Loucy (cell line): ENCODE data around the gene OGG1.
A peak's percentile ranks its signal among the peaks of the same experiment; 100 is the strongest.

Source experiments
- H2AFZ ChIP-seq: fragments of 200-600 bp; sonication (generic); 2 replicates; pipeline ENCODE4 v1.6.0; 2016; ENCODE audit warnings: antibody characterized with exemption, mild to moderate bottlenecking, low read length, moderate library complexity
- H3F3A ChIP-seq: fragments of 200-600 bp; 2 replicates; pipeline ENCODE4 v1.6.0; 2016; ENCODE audit warnings: antibody characterized with exemption, low read depth, mild to moderate bottlenecking
- H3K27me3 ChIP-seq: fragments of 200-600 bp; sonication (generic); 2 replicates; pipeline ENCODE4 v1.6.1; 2014; ENCODE audit warnings: low read length, mild to moderate bottlenecking; ENCODE audit not compliant: insufficient read depth, poor library complexity, severe bottlenecking
- H3K36me3 ChIP-seq: fragments of 200-600 bp; sonication (generic); 2 replicates; pipeline ENCODE4 v1.6.1; 2016; ENCODE audit warnings: low read length; ENCODE audit not compliant: insufficient read depth
- H3K4me1 ChIP-seq: fragments of 200-600 bp; sonication (generic); 2 replicates; pipeline ENCODE4 v1.5.1; 2014; ENCODE audit warnings: low read length, mild to moderate bottlenecking; ENCODE audit not compliant: insufficient read depth, poor library complexity, severe bottlenecking
- H3K4me2 ChIP-seq: fragments of 200-600 bp; sonication (generic); 2 replicates; pipeline ENCODE4 v1.6.0; 2014; ENCODE audit warnings: antibody characterized with exemption, low read length, low read depth, mild to moderate bottlenecking; ENCODE audit not compliant: poor library complexity, severe bottlenecking
- H3K4me3 ChIP-seq: fragments of 200-600 bp; sonication (generic); 2 replicates; pipeline ENCODE4 v1.5.1; 2014; ENCODE audit warnings: low read length, mild to moderate bottlenecking, mixed read lengths; ENCODE audit not compliant: poor library complexity, severe bottlenecking
- H3K79me2 ChIP-seq: fragments of 200-600 bp; sonication (generic); 2 replicates; pipeline ENCODE4 v1.6.1; 2014; ENCODE audit warnings: low read length; ENCODE audit not compliant: insufficient read depth
- H3K9ac ChIP-seq: fragments of 200-600 bp; sonication (generic); 2 replicates; pipeline ENCODE4 v1.6.0; 2014; ENCODE audit warnings: mild to moderate bottlenecking, low read depth, low read length, moderate library complexity; ENCODE audit not compliant: poor library complexity, severe bottlenecking
- H3K9me2 ChIP-seq: fragments of 200-600 bp; sonication (generic); replicated peaks from 2 replicates; pipeline ENCODE4 v1.6.1; 2016; ENCODE audit warnings: low read depth, low read length, mixed read lengths
- H3K9me3 ChIP-seq: fragments of 200-600 bp; sonication (generic); 2 replicates; pipeline ENCODE4 v1.6.1; 2014; ENCODE audit warnings: mild to moderate bottlenecking, antibody characterized with exemption, low read length, low read depth; ENCODE audit not compliant: insufficient read depth
- H4K20me1 ChIP-seq: fragments of 200-600 bp; sonication (generic); 2 replicates; pipeline ENCODE4 v1.6.0; 2014; ENCODE audit warnings: antibody characterized with exemption, low read length, mild to moderate bottlenecking; ENCODE audit not compliant: insufficient read depth, poor library complexity, severe bottlenecking
- EZH2phosphoT487 ChIP-seq: fragments of 200-600 bp; IDR thresholded peaks from 2 replicates; pipeline ENCODE4 v1.6.1; 2018; ENCODE audit warnings: antibody characterized with exemption, mild to moderate bottlenecking, moderate library complexity, borderline replicate concordance
- TF ChIP-seq, protein P1 (sequence below): fragments of 200-600 bp; sonication (generic); conservative IDR thresholded peaks from 2 replicates; pipeline ENCODE4 v1.5.1; 2014; ENCODE audit warnings: mild to moderate bottlenecking, antibody characterized with exemption, low read length

Gene OGG1

DNA sequence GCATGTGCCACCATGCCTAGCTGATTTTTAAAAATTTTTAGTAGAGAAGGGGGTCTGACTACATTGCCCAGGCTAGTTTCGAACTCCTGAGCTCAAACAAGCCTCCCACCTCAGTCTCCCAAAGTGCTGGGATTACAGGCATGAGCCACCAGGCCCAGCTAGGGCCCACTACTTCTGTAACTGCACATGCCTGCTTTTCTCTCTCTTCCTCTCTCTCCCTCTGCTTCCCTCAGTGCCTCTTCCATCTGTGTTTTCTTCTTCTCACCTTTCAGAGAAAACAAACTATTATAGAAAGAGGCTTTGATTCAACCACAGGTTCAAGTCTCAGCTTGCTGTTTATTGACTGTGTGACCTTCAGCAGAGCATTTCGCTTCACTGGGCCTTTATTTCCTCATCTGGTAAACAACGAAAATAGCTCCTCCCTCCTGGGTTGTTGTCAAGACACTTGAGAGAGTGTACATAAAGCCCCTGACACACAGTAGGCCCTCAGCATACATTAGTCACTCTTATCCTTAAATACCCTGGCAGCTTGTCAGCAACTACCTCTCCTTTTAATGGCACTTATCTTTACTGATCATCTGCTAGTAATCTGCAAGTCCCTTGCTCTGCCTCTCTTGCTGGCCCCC lies 32.3 kb downstream of the OGG1 start:
- Histone ChIP-seq H3F3A (peaks cover 13% of the 10 kb centered on the region), H3K27me3 (no peaks in the 10 kb centered on the region), H2AFZ (no peak overlapping the region), H3K4me2 (peak overlapping the region; percentile 92), H3K4me1 (peaks cover 63% of the 10 kb centered on the region), H3K36me3 (peaks cover 3% of the 10 kb centered on the region; the same call in 1 of the 2 replicates), H3K4me3 (peak overlapping the region; percentile 17), H3K9ac (peak overlapping the region; percentile 75), H4K20me1 (no peaks in the 10 kb centered on the region), H3K79me2 (peaks cover 4% of the 10 kb centered on the region; the same call in 1 of the 2 replicates), H3K9me3 (no peaks in the 10 kb centered on the region), H3K9me2 (no peaks in the 10 kb centered on the region)
- TF ChIP-seq EZH2phosphoT487: no peak
- TF ChIP-seq, protein P1, sequence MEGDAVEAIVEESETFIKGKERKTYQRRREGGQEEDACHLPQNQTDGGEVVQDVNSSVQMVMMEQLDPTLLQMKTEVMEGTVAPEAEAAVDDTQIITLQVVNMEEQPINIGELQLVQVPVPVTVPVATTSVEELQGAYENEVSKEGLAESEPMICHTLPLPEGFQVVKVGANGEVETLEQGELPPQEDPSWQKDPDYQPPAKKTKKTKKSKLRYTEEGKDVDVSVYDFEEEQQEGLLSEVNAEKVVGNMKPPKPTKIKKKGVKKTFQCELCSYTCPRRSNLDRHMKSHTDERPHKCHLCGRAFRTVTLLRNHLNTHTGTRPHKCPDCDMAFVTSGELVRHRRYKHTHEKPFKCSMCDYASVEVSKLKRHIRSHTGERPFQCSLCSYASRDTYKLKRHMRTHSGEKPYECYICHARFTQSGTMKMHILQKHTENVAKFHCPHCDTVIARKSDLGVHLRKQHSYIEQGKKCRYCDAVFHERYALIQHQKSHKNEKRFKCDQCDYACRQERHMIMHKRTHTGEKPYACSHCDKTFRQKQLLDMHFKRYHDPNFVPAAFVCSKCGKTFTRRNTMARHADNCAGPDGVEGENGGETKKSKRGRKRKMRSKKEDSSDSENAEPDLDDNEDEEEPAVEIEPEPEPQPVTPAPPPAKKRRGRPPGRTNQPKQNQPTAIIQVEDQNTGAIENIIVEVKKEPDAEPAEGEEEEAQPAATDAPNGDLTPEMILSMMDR: no peak

DNA sequence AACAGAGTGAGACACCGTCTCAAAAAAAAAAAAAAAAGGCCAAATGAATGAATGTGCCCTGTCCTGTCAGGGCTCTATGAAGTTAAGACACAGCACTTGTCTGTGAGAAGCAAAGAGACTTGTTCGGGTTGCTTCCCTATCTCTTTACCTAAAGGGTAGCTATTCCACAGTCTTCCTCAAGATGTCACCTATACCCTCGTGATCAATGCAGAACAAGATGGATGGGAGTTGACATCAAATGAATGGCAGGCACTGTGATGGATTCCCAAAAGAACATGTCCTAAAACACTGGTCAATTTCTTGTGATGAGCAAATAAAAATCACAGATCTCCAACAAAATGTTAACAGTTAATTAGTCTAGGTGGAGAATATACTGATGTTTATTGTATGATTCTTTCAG lies 33.0 kb downstream of the OGG1 start:
- H3K4me1 ChIP-seq: peaks cover 56% of the 10 kb centered on the region
- peaks cover 13% of the 10 kb centered on the region for H3F3A ChIP-seq
- TF ChIP-seq EZH2phosphoT487: no peak
- TF ChIP-seq, protein P1: peak; percentile 65
- H3K4me2 ChIP-seq: peak overlapping the region; percentile 92
- peak overlapping the region; percentile 75 for H3K9ac ChIP-seq
- H3K9me3 ChIP-seq: no peaks in the 10 kb centered on the region
- peaks cover 3% of the 10 kb centered on the region; the same call in 1 of the 2 replicates for H3K36me3 ChIP-seq
- no peaks in the 10 kb centered on the region for H3K27me3 ChIP-seq
- no peak overlapping the region for H2AFZ ChIP-seq
- H3K4me3 ChIP-seq: peak overlapping the region; percentile 17
- no peaks in the 10 kb centered on the region for H3K9me2 ChIP-seq
- peaks cover 4% of the 10 kb centered on the region; the same call in 1 of the 2 replicates for H3K79me2 ChIP-seq
- no peaks in the 10 kb centered on the region for H4K20me1 ChIP-seq

DNA sequence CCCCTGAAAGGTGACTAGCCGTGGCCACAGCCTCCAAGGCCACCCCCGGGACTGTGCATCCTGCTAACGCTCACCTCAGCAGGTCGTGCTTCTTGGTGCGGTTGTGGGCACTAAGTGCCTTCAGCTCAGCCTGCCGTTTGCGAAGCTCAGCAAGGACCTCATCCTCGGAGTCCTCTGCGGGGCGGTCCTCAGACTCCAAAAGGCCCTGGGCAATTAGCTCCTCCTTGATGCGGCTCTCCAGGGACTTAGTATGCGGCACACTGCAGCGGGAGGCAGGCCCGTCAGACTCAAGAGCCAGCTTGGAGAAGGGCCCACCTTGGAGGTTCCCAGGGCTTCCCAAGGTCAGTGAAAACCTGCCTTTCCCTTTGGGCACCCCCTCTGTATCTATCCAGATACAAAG lies 34.2 kb downstream of the OGG1 start:
- no peak for TF ChIP-seq EZH2phosphoT487
- TF ChIP-seq, protein P1: no peak
- Histone ChIP-seq H3K4me1 (peaks cover 44% of the 10 kb centered on the region), H3K9ac (no peak overlapping the region), H2AFZ (no peak overlapping the region), H4K20me1 (no peaks in the 10 kb centered on the region), H3K9me2 (no peaks in the 10 kb centered on the region), H3F3A (peaks cover 13% of the 10 kb centered on the region), H3K79me2 (peaks cover 4% of the 10 kb centered on the region; the same call in 1 of the 2 replicates), H3K4me2 (no peak overlapping the region), H3K4me3 (no peak overlapping the region), H3K27me3 (no peaks in the 10 kb centered on the region), H3K36me3 (peaks cover 3% of the 10 kb centered on the region; the same call in 1 of the 2 replicates), H3K9me3 (no peaks in the 10 kb centered on the region)
